NCI-H2227 (cell line): ENCODE data around the gene E2F6.
A peak's percentile ranks its signal among the peaks of the same experiment; 100 is the strongest.

Experiments
- DNase-seq: peaks from one replicate; lab custom pipeline; 2025; ENCODE audit not compliant: unreplicated experiment; lab: John Stamatoyannopoulos, UW

Gene E2F6

GRCh38 chr2:11459816-11460215 is 6.1 kb downstream of the E2F6 start:
- no peak for DNase-seq

- DNase-seq: no peak
These were observed 7.2 kb downstream of the E2F6 start for GRCh38 chr2:11458753-11459152.

GRCh38 chr2:11457935-11458334 is 8.0 kb downstream of the E2F6 start:
- DNase-seq: no peak

GRCh38 chr2:11456251-11456650 is 9.7 kb downstream of the E2F6 start:
- no peak for DNase-seq

- no peak for DNase-seq
These were observed 11.1 kb downstream of the E2F6 start for GRCh38 chr2:11454824-11455223.

- DNase-seq: no peak
These were observed 15.2 kb downstream of the E2F6 start for GRCh38 chr2:11450791-11451190.

GRCh38 chr2:11446733-11447248 is 19.2 kb downstream of the E2F6 start:
- DNase-seq: peak; percentile 73

GRCh38 chr2:11444737-11445136 is 21.2 kb downstream of the E2F6 start:
- DNase-seq: no peak

GRCh38 chr2:11438555-11439080 is 27.3 kb downstream of the E2F6 start:
- no peak for DNase-seq

- no peak for DNase-seq
These were observed 28.4 kb downstream of the E2F6 start for GRCh38 chr2:11437602-11438001.

GRCh38 chr2:11435036-11435435 is 30.9 kb downstream of the E2F6 start:
- no peak for DNase-seq

GRCh38 chr2:11434443-11434842 is 31.5 kb downstream of the E2F6 start:
- no peak for DNase-seq

- DNase-seq: no peak
These were observed 32.1 kb downstream of the E2F6 start for GRCh38 chr2:11433822-11434221.

- DNase-seq: no peak
These were observed 35.2 kb downstream of the E2F6 start for GRCh38 chr2:11430729-11431128.

- no peak for DNase-seq
These were observed 38.7 kb downstream of the E2F6 start for GRCh38 chr2:11427224-11427623.

GRCh38 chr2:11422901-11423435 is 43.0 kb downstream of the E2F6 start:
- DNase-seq: no peak

- no peak for DNase-seq
These were observed 43.5 kb downstream of the E2F6 start for GRCh38 chr2:11422491-11422865.

GRCh38 chr2:11421863-11422490 is 44.0 kb downstream of the E2F6 start:
- DNase-seq: no peak

- DNase-seq: no peak
These were observed 45.3 kb downstream of the E2F6 start for GRCh38 chr2:11420671-11421070.

- DNase-seq: no peak
These were observed 45.8 kb downstream of the E2F6 start for GRCh38 chr2:11420190-11420589.

GRCh38 chr2:11419781-11420180 is 46.2 kb downstream of the E2F6 start:
- DNase-seq: no peak

- peak; percentile 6 for DNase-seq
These were observed 47.9 kb downstream of the E2F6 start for GRCh38 chr2:11417946-11418585.
